HG03135 (cell line): ENCODE measurements around the gene ZNF578.
"Not testable (repeated sequence)": the region's sequence is repeated elsewhere in the genome, so short reads cannot be mapped to it uniquely, and the experiment has no call there.

Experiments used
- ATAC-seq: cut with Tn5 transposase; IDR thresholded peaks from one replicate; pipeline ENCODE4 v1.9.1; 2021; ENCODE audit warnings: mild to moderate bottlenecking, moderate library complexity; ENCODE audit not compliant: unreplicated experiment

The ZNF578 gene

DNA sequence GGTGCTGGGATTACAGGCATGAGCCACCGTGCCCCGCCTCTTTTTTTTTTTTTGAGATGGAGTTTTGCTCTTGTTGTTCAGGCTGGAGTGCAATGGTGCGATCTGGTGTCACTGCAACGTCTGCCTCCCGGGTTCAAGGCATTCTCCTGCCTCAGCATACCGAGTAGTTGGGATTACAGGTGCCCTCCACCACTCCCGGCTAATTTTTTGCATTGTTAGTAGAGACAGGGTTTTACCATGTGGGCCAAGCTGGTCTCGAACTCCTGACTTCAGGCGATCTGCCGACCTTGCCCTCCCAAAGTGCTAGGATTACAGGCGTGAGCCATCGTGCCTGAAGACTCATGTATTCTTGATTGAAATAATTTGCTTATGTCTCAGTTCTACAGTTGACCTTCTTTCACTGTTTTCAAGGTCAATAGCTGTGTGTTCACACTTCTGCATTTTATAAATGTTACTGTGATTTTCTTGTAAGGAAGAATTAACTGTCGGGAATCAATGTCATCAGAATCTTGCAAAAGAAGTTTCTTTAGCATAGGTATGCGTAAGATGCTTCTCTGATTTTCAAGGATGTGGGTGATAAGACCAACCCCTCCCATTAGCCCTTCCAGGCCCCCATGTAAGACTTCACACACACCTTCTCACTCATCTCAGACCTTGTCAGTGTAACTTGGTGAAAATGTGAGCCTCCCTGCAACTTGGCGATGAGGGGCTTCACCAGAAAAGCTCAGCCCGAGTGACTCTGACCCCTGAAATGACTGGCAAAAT, 104.1 kb downstream of the ZNF578 start:
- no peak for ATAC-seq

DNA sequence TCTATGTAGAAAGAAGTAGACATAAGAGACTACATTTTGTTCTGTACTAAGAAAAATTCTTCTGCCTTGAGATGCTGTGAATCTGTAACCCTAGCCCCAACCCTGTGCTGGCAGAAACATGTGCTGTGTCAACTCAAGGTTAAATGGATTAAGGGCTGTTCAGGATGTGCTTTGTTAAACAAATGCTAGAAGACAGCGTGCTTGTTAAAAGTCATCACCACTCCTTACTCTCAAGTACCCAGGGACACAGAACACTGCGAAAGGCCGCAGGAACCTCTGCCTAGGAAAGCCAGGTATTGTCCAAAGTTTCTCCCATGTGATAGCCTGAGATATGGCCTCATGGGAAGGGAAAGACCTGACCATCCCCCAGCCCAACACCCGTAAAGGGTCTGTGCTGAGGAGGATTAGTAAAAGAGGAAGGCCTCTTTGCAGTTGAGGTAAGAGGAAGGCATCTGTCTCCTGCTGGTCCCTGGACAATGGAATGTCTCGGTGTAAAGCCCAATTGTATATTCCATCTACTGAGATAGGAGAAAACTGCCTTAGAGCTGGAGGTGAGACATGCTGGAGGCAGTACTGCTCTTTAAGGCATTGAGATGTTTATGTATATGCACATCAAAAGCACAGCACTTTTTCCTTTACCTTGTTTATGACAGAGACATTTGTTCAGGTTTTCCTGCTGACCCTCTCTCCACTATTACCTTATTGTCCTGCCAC, 105.5 kb downstream of the ZNF578 start:
- ATAC-seq, result not testable (repeated sequence)

DNA sequence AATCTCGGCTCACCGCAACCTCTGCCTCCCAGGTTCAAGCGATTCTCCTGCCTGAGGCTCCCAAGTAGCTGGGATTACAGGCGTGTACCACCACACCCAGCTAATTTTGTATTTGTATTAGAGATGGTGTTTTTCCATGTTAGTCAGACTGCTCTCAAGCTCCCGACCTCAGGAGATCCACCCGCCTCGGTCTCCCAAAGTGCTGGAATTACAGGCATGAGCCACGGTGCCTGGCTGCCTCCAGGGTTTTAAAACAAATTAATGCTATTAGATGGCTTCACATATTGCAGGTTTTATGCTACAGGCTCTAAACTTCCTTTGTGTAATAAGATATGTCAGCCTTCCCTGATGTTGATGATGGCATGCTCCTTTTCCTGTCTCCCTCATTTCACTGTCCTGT, 108.3 kb downstream of the ZNF578 start:
- not testable (repeated sequence) for ATAC-seq
